ENCODE results near the gene SLAMF1. TPM values are rescaled to one million over a fixed set of nuclear protein-coding genes. Genes with fewer than 3 reads are reported as not detected.

SLAMF1 gene
- total RNA-seq (2022; extraction: Qiagen RNA extraction; ENCODE audit: low read depth), result not detected in 5 replicates

GRCh38 chr1:160646711-160647328 lies at the start of gene SLAMF1:
TSS of gene SLAMF1 (minus strand) at chr1:160647044. CDS start at chr1:160646945, 99 bp downstream.

GRCh38 chr1:160579216-160579701 lies 67.6 kb downstream of the SLAMF1 start, which contains the start of gene CD84:
TSS of gene CD84 (minus strand) at chr1:160579496. CDS start at chr1:160579437, 59 bp downstream.

Other genes with a start within 250 kb of the SLAMF1 start
- 0.84 to 1.4 TPM (median 1.1 TPM) in 5 replicates for gene VANGL2, start 246.5 kb downstream of the SLAMF1 start, total RNA-seq (2022; extraction: Qiagen RNA extraction; ENCODE audit: low read depth)
- not detected in 5 replicates for gene SLAMF6, start 123.8 kb downstream of the SLAMF1 start, total RNA-seq (2022; extraction: Qiagen RNA extraction; ENCODE audit: low read depth)
- not detected in 5 replicates for gene CD84, start 67.5 kb downstream of the SLAMF1 start, total RNA-seq (2022; extraction: Qiagen RNA extraction; ENCODE audit: low read depth)
- not detected in 5 replicates for gene CD48, start 64.8 kb upstream of the SLAMF1 start, total RNA-seq (2022; extraction: Qiagen RNA extraction; ENCODE audit: low read depth)
- 1.8 to 4.2 TPM (median 2.6 TPM) in 5 replicates for gene SLAMF7, start 92.2 kb upstream of the SLAMF1 start, total RNA-seq (2022; extraction: Qiagen RNA extraction; ENCODE audit: low read depth)
- 0.08 to 0.18 TPM (median 0.14 TPM) in 4 of 5 replicates, not detected in the other for gene LY9, start 149.1 kb upstream of the SLAMF1 start, total RNA-seq (2022; extraction: Qiagen RNA extraction; ENCODE audit: low read depth)
- 0.03 TPM in 1 of 5 replicates, not detected in the others for gene CD244, start 215.8 kb upstream of the SLAMF1 start, total RNA-seq (2022; extraction: Qiagen RNA extraction; ENCODE audit: low read depth)
- gene ITLN1, start 238.1 kb upstream of the SLAMF1 start, total RNA-seq (2022; extraction: Qiagen RNA extraction; ENCODE audit: low read depth), result not detected in 5 replicates

Measured in A549 treated with CpdA at 1 μM for 4 hours (cell line).